IMR-90 (cell line): ENCODE data around the gene PHF19. TPM values are rescaled to one million over a fixed set of nuclear protein-coding genes. Genes with fewer than 3 reads are reported as not detected.

Source experiments
- ATAC-seq: fragments of 200-7000 bp; cut with Tn5 transposase; 2 replicates; pipeline ENCODE4 v1.9.1; 2020; ENCODE audit warnings: low read depth, mild to moderate bottlenecking, moderate library complexity
- BruUV-seq: library from RNA; stranded (reverse); fragments of 400-500 nt; replicated peaks from 2 replicates; lab custom pipeline; 2021; lab: Mats Ljungman, UMichigan
- CTCF ChIA-PET: fragments of 300-600 bp; formaldehyde crosslinking; extraction: SDS; loops from one replicate; lab custom pipeline; 2021; ENCODE audit warnings: antibody characterized with exemption; lab: Yijun Ruan, JAX
- POLR2A ChIA-PET: fragments of 300-600 bp; sonication (Branson Sonifier 250); formaldehyde crosslinking; loops from one replicate; lab custom pipeline; 2022; ENCODE audit warnings: antibody characterized with exemption; ENCODE audit not compliant: unreplicated experiment; lab: Charles Lee
- DNase-seq: peaks from one replicate; pipeline ENCODE4 v3.0.0; 2013
- H2AFZ ChIP-seq: replicated peaks from 2 replicates; pipeline ENCODE3; 2013; ENCODE audit warnings: low read length, mild to moderate bottlenecking; ENCODE audit not compliant: poor library complexity
- H2AK5ac ChIP-seq: 2 replicates; pipeline ENCODE4 v1.6.1; 2013; ENCODE audit warnings: low read depth, low read length, inconsistent platforms
- H2AK9ac ChIP-seq: replicated peaks from 2 replicates; pipeline ENCODE3; 2013; ENCODE audit warnings: mild to moderate bottlenecking, low read depth, low read length, moderate library complexity; ENCODE audit not compliant: poor library complexity
- H2BK120ac ChIP-seq: 2 replicates; pipeline ENCODE4 v1.6.1; 2013; ENCODE audit warnings: low read depth, low read length, inconsistent platforms
- H2BK15ac ChIP-seq: 3 replicates; pipeline ENCODE4 v1.6.1; 2013; ENCODE audit warnings: low read depth, low read length, inconsistent platforms
- H2BK20ac ChIP-seq: 2 replicates; pipeline ENCODE4 v1.6.1; 2013; ENCODE audit warnings: low read depth, mild to moderate bottlenecking, inconsistent platforms, low read length, moderate library complexity
- H2BK5ac ChIP-seq: 2 replicates; pipeline ENCODE4 v1.6.1; 2013; ENCODE audit warnings: mild to moderate bottlenecking, low read depth, low read length, inconsistent platforms; ENCODE audit not compliant: poor library complexity, severe bottlenecking
- H3K14ac ChIP-seq: replicated peaks from 2 replicates; pipeline ENCODE4 v1.6.1; 2013; ENCODE audit warnings: low read depth, low read length, inconsistent platforms
- H3K18ac ChIP-seq: 2 replicates; pipeline ENCODE4 v1.6.1; 2013; ENCODE audit warnings: low read depth, low read length, control low read depth
- H3K23ac ChIP-seq: 2 replicates; pipeline ENCODE4 v1.6.1; 2013; ENCODE audit warnings: low read depth, low read length, inconsistent platforms
- H3K27ac ChIP-seq: 2 replicates; pipeline ENCODE4 v1.5.1; 2013; ENCODE audit warnings: mild to moderate bottlenecking, control low read depth, low read length; ENCODE audit not compliant: insufficient read depth
- H3K27me3 ChIP-seq: 2 replicates; pipeline ENCODE4 v1.6.1; 2013; ENCODE audit warnings: low read length; ENCODE audit not compliant: control insufficient read depth, insufficient read depth
- H3K36me3 ChIP-seq: 2 replicates; pipeline ENCODE4 v1.6.1; 2013; ENCODE audit warnings: low read length, mixed read lengths; ENCODE audit not compliant: control insufficient read depth, insufficient read depth
- H3K4ac ChIP-seq: 2 replicates; pipeline ENCODE4 v1.6.1; 2013; ENCODE audit warnings: low read depth, low read length, inconsistent platforms
- H3K4me1 ChIP-seq: 2 replicates; pipeline ENCODE4 v1.6.1; 2013; ENCODE audit warnings: low read length, mixed read lengths; ENCODE audit not compliant: control insufficient read depth, insufficient read depth
- H3K4me2 ChIP-seq: 2 replicates; pipeline ENCODE4 v1.6.1; 2013; ENCODE audit warnings: low read depth, mild to moderate bottlenecking, control low read depth, low read length, moderate library complexity
- H3K4me3 ChIP-seq: 2 replicates; pipeline ENCODE4 v1.5.1; 2013; ENCODE audit warnings: low read depth, mild to moderate bottlenecking, control low read depth, low read length, moderate library complexity; ENCODE audit not compliant: insufficient read depth
- H3K56ac ChIP-seq: 2 replicates; pipeline ENCODE4 v1.6.1; 2013; ENCODE audit warnings: low read length, inconsistent platforms; ENCODE audit not compliant: insufficient read depth; ENCODE audit errors: extremely low read depth
- H3K79me1 ChIP-seq, 2 experiments: 2 replicates each; pipeline ENCODE4 v1.6.1; 2013; ENCODE audit warnings: low read length in 2 of 2, inconsistent platforms in 1 of 2, low read depth in 1 of 2
- H3K9ac ChIP-seq: 2 replicates; pipeline ENCODE4 v1.6.1; 2013; ENCODE audit warnings: low read depth, low read length, control low read depth
- H3K9me1 ChIP-seq: 2 replicates; pipeline ENCODE4 v1.6.1; 2013; ENCODE audit warnings: low read length, inconsistent platforms; ENCODE audit not compliant: insufficient read depth
- H3K9me3 ChIP-seq: 2 replicates; pipeline ENCODE4 v1.6.1; 2013; ENCODE audit warnings: low read length; ENCODE audit not compliant: control insufficient read depth, insufficient read depth
- H4K20me1 ChIP-seq: 2 replicates; pipeline ENCODE4 v1.6.1; 2013; ENCODE audit warnings: low read length, inconsistent platforms; ENCODE audit not compliant: insufficient read depth
- H4K5ac ChIP-seq: 2 replicates; pipeline ENCODE4 v1.6.1; 2013; ENCODE audit warnings: mild to moderate bottlenecking, low read depth, low read length, control low read depth
- H4K8ac ChIP-seq, 2 experiments: 2 replicates each; pipeline ENCODE4 v1.6.1; 2013; ENCODE audit warnings: low read depth in 2 of 2, low read length in 2 of 2, control low read depth in 1 of 2, inconsistent platforms in 1 of 2
- H4K91ac ChIP-seq: 2 replicates; pipeline ENCODE4 v1.6.1; 2013; ENCODE audit warnings: low read depth, low read length, inconsistent platforms; ENCODE audit not compliant: insufficient read depth
- CTCF ChIP-seq: conservative IDR thresholded peaks from 2 replicates; pipeline ENCODE4 v1.5.1; 2012; ENCODE audit warnings: mild to moderate bottlenecking, low read depth, low read length, improper control_type of control experiment
- NFE2L2 ChIP-seq: fragments of 150-350 bp; IDR thresholded peaks from 2 replicates; pipeline ENCODE4 v1.6.1; 2016; ENCODE audit warnings: low read depth, mild to moderate bottlenecking, low read length
- WGBS, 2 experiments: methylation state at CpG; one replicate each; pipeline versions ENCODE4 v1.1.5 to v1.1.7; 2013; ENCODE audit warnings: missing lambda C conversion rate in 2 of 2; ENCODE audit not compliant: insufficient read length in 1 of 2; ENCODE audit errors: extremely low coverage in 2 of 2; 5-methylcytosine and 5-hydroxymethylcytosine counted together
- dilution Hi-C: fragments of 300-500 bp; cut with HindIII; formaldehyde crosslinking; loops from one replicate; pipeline ENCODE4 v1.14.3; 2018; ENCODE audit warnings: low sequenced_read_pairs; ENCODE audit not compliant: unreplicated experiment
- in situ Hi-C: fragments of 300-500 bp; cut with MboI; formaldehyde crosslinking; loops from 3 replicates; pipeline ENCODE4 v1.14.3; 2019; ENCODE audit warnings: low sequenced_read_pairs, inconsistent platforms, mixed read lengths
- intact Hi-C: fragments of 100-400 bp; cut with micrococcal nuclease; formaldehyde crosslinking; loops from 2 replicates; pipeline ENCODE4 v1.10.0; 2022
- polyA plus RNA-seq, 3 experiments: library from polyadenylated mRNA; depleted of rRNA; stranded (reverse); fragments of >200 nt; gene quantifications; 2 replicates each; pipeline ENCODE4 v1.2.3, GENCODE V29; 2012; ENCODE audit warnings: low replicate concordance in 1 of 3
- total RNA-seq: library from RNA; depleted of rRNA; stranded (reverse); fragments of >200 nt; gene quantifications from 2 replicates; pipeline ENCODE4 v1.2.3, GENCODE V29; 2012

The PHF19 gene
- total and polyA plus RNA-seq, 2 of the 4 experiments (the other 2 are of a cell fraction), result 37.6 to 55.6 TPM

- ATAC-seq (no peak), DNase-seq (no peak)
- Histone ChIP-seq H2BK20ac (no peak overlapping the region), H3K4me1 (no peaks in the 10 kb centered on the region; the same call in 1 of the 2 replicates), H4K8ac (no peak overlapping the region), H3K9me3 (no peaks in the 10 kb centered on the region), H3K27me3 (no peaks in the 10 kb centered on the region), H2BK120ac (no peak overlapping the region), H2AK5ac (no peak overlapping the region), H2BK5ac (no peak overlapping the region), H3K27ac (no peak overlapping the region), H3K4me2 (no peak overlapping the region), H3K9me1 (no peaks in the 10 kb centered on the region), H3K4me3 (no peak overlapping the region), H3K56ac (no peak overlapping the region), H3K79me1 (peaks cover 19 to 44% of the 10 kb centered on the region in 2 experiments), H4K5ac (no peak overlapping the region), H3K23ac (no peak overlapping the region), H3K36me3 (peaks cover 21% of the 10 kb centered on the region), H2AFZ (no peak overlapping the region), H3K18ac (no peak overlapping the region), H4K91ac (no peak overlapping the region), H4K20me1 (peaks cover 4% of the 10 kb centered on the region; the same call in 1 of the 2 replicates), H3K4ac (no peak overlapping the region), H3K9ac (no peak overlapping the region), H2BK15ac (no peak overlapping the region), H2AK9ac (no peak overlapping the region), H3K14ac (no peak overlapping the region)
- CTCF ChIA-PET, result interaction anchor here (1.1 kb wide), 1 partner anchor 18 kb away, joined by 3 read pairs; no protein-coding TSS in a partner anchor
- POLR2A ChIA-PET, result no interaction called here
- BruUV-seq, result no TSS peak
- 100% methylated on average over 3 of the region's 7 CpGs; no CpG with 5 or more reads in 1 of the 2 experiments for WGBS, 2 experiments
- no peak for TF ChIP-seq NFE2L2
- TF ChIP-seq CTCF, result no peak
- dilution Hi-C loops (no loop called here), intact Hi-C loops (loop anchor here (10.0 kb wide), 1 partner anchor 209 kb away; no protein-coding TSS in a partner anchor), in situ Hi-C loops (no loop called here)
Measured at GRCh38 chr9:120833325-120833724, 43.7 kb downstream of the PHF19 start.
